IMR-90 (cell line): Measurements from ENCODE around the gene NOM1. TPM values are rescaled to one million over a fixed set of nuclear protein-coding genes. Genes with fewer than 3 reads are reported as not detected.

Source experiments
- ATAC-seq: fragments of 200-7000 bp; cut with Tn5 transposase; 2 replicates; pipeline ENCODE4 v1.9.1; 2020; ENCODE audit warnings: low read depth, mild to moderate bottlenecking, moderate library complexity
- BruUV-seq: library from RNA; stranded (reverse); fragments of 400-500 nt; replicated peaks from 2 replicates; lab custom pipeline; 2021; lab: Mats Ljungman, UMichigan
- CTCF ChIA-PET: fragments of 300-600 bp; formaldehyde crosslinking; extraction: SDS; loops from one replicate; lab custom pipeline; 2021; ENCODE audit warnings: antibody characterized with exemption; lab: Yijun Ruan, JAX
- POLR2A ChIA-PET: fragments of 300-600 bp; sonication (Branson Sonifier 250); formaldehyde crosslinking; loops from one replicate; lab custom pipeline; 2022; ENCODE audit warnings: antibody characterized with exemption; ENCODE audit not compliant: unreplicated experiment; lab: Charles Lee
- DNase-seq: peaks from one replicate; pipeline ENCODE4 v3.0.0; 2013
- H2AFZ ChIP-seq: replicated peaks from 2 replicates; pipeline ENCODE3; 2013; ENCODE audit warnings: low read length, mild to moderate bottlenecking; ENCODE audit not compliant: poor library complexity
- H2AK5ac ChIP-seq: 2 replicates; pipeline ENCODE4 v1.6.1; 2013; ENCODE audit warnings: low read depth, low read length, inconsistent platforms
- H2AK9ac ChIP-seq: replicated peaks from 2 replicates; pipeline ENCODE3; 2013; ENCODE audit warnings: mild to moderate bottlenecking, low read depth, low read length, moderate library complexity; ENCODE audit not compliant: poor library complexity
- H2BK120ac ChIP-seq: 2 replicates; pipeline ENCODE4 v1.6.1; 2013; ENCODE audit warnings: low read depth, low read length, inconsistent platforms
- H2BK15ac ChIP-seq: 3 replicates; pipeline ENCODE4 v1.6.1; 2013; ENCODE audit warnings: low read depth, low read length, inconsistent platforms
- H2BK20ac ChIP-seq: 2 replicates; pipeline ENCODE4 v1.6.1; 2013; ENCODE audit warnings: low read depth, mild to moderate bottlenecking, inconsistent platforms, low read length, moderate library complexity
- H2BK5ac ChIP-seq: 2 replicates; pipeline ENCODE4 v1.6.1; 2013; ENCODE audit warnings: mild to moderate bottlenecking, low read depth, low read length, inconsistent platforms; ENCODE audit not compliant: poor library complexity, severe bottlenecking
- H3K14ac ChIP-seq: replicated peaks from 2 replicates; pipeline ENCODE4 v1.6.1; 2013; ENCODE audit warnings: low read depth, low read length, inconsistent platforms
- H3K18ac ChIP-seq: 2 replicates; pipeline ENCODE4 v1.6.1; 2013; ENCODE audit warnings: low read depth, low read length, control low read depth
- H3K23ac ChIP-seq: 2 replicates; pipeline ENCODE4 v1.6.1; 2013; ENCODE audit warnings: low read depth, low read length, inconsistent platforms
- H3K27ac ChIP-seq: 2 replicates; pipeline ENCODE4 v1.5.1; 2013; ENCODE audit warnings: mild to moderate bottlenecking, control low read depth, low read length; ENCODE audit not compliant: insufficient read depth
- H3K27me3 ChIP-seq: 2 replicates; pipeline ENCODE4 v1.6.1; 2013; ENCODE audit warnings: low read length; ENCODE audit not compliant: control insufficient read depth, insufficient read depth
- H3K36me3 ChIP-seq: 2 replicates; pipeline ENCODE4 v1.6.1; 2013; ENCODE audit warnings: low read length, mixed read lengths; ENCODE audit not compliant: control insufficient read depth, insufficient read depth
- H3K4ac ChIP-seq: 2 replicates; pipeline ENCODE4 v1.6.1; 2013; ENCODE audit warnings: low read depth, low read length, inconsistent platforms
- H3K4me1 ChIP-seq: 2 replicates; pipeline ENCODE4 v1.6.1; 2013; ENCODE audit warnings: low read length, mixed read lengths; ENCODE audit not compliant: control insufficient read depth, insufficient read depth
- H3K4me2 ChIP-seq: 2 replicates; pipeline ENCODE4 v1.6.1; 2013; ENCODE audit warnings: low read depth, mild to moderate bottlenecking, control low read depth, low read length, moderate library complexity
- H3K4me3 ChIP-seq: 2 replicates; pipeline ENCODE4 v1.5.1; 2013; ENCODE audit warnings: low read depth, mild to moderate bottlenecking, control low read depth, low read length, moderate library complexity; ENCODE audit not compliant: insufficient read depth
- H3K56ac ChIP-seq: 2 replicates; pipeline ENCODE4 v1.6.1; 2013; ENCODE audit warnings: low read length, inconsistent platforms; ENCODE audit not compliant: insufficient read depth; ENCODE audit errors: extremely low read depth
- H3K79me1 ChIP-seq, 2 experiments: 2 replicates each; pipeline ENCODE4 v1.6.1; 2013; ENCODE audit warnings: low read length in 2 of 2, inconsistent platforms in 1 of 2, low read depth in 1 of 2
- H3K9ac ChIP-seq: 2 replicates; pipeline ENCODE4 v1.6.1; 2013; ENCODE audit warnings: low read depth, low read length, control low read depth
- H3K9me1 ChIP-seq: 2 replicates; pipeline ENCODE4 v1.6.1; 2013; ENCODE audit warnings: low read length, inconsistent platforms; ENCODE audit not compliant: insufficient read depth
- H3K9me3 ChIP-seq: 2 replicates; pipeline ENCODE4 v1.6.1; 2013; ENCODE audit warnings: low read length; ENCODE audit not compliant: control insufficient read depth, insufficient read depth
- H4K20me1 ChIP-seq: 2 replicates; pipeline ENCODE4 v1.6.1; 2013; ENCODE audit warnings: low read length, inconsistent platforms; ENCODE audit not compliant: insufficient read depth
- H4K5ac ChIP-seq: 2 replicates; pipeline ENCODE4 v1.6.1; 2013; ENCODE audit warnings: mild to moderate bottlenecking, low read depth, low read length, control low read depth
- H4K8ac ChIP-seq, 2 experiments: 2 replicates each; pipeline ENCODE4 v1.6.1; 2013; ENCODE audit warnings: low read depth in 2 of 2, low read length in 2 of 2, control low read depth in 1 of 2, inconsistent platforms in 1 of 2
- H4K91ac ChIP-seq: 2 replicates; pipeline ENCODE4 v1.6.1; 2013; ENCODE audit warnings: low read depth, low read length, inconsistent platforms; ENCODE audit not compliant: insufficient read depth
- CEBPB ChIP-seq: IDR thresholded peaks from 2 replicates; pipeline ENCODE4 v1.6.1; 2012; ENCODE audit warnings: low read depth, low read length, improper control_type of control experiment
- NFE2L2 ChIP-seq: fragments of 150-350 bp; IDR thresholded peaks from 2 replicates; pipeline ENCODE4 v1.6.1; 2016; ENCODE audit warnings: low read depth, mild to moderate bottlenecking, low read length
- WGBS, 2 experiments: methylation state at CpG; one replicate each; pipeline versions ENCODE4 v1.1.5 to v1.1.7; 2013; ENCODE audit warnings: missing lambda C conversion rate in 2 of 2; ENCODE audit not compliant: insufficient read length in 1 of 2; ENCODE audit errors: extremely low coverage in 2 of 2; 5-methylcytosine and 5-hydroxymethylcytosine counted together
- dilution Hi-C: fragments of 300-500 bp; cut with HindIII; formaldehyde crosslinking; loops from one replicate; pipeline ENCODE4 v1.14.3; 2018; ENCODE audit warnings: low sequenced_read_pairs; ENCODE audit not compliant: unreplicated experiment
- in situ Hi-C: fragments of 300-500 bp; cut with MboI; formaldehyde crosslinking; loops from 3 replicates; pipeline ENCODE4 v1.14.3; 2019; ENCODE audit warnings: low sequenced_read_pairs, inconsistent platforms, mixed read lengths
- intact Hi-C: fragments of 100-400 bp; cut with micrococcal nuclease; formaldehyde crosslinking; loops from 2 replicates; pipeline ENCODE4 v1.10.0; 2022
- polyA plus RNA-seq, 3 experiments: library from polyadenylated mRNA; depleted of rRNA; stranded (reverse); fragments of >200 nt; gene quantifications; 2 replicates each; pipeline ENCODE4 v1.2.3, GENCODE V29; 2012; ENCODE audit warnings: low replicate concordance in 1 of 3
- total RNA-seq: library from RNA; depleted of rRNA; stranded (reverse); fragments of >200 nt; gene quantifications from 2 replicates; pipeline ENCODE4 v1.2.3, GENCODE V29; 2012
- TF ChIP-seq, protein P1 (sequence below): fragments of 150-350 bp; IDR thresholded peaks from 2 replicates; pipeline ENCODE4 v1.6.1; 2016; ENCODE audit warnings: low read depth, mild to moderate bottlenecking, low read length, moderate library complexity, borderline replicate concordance

NOM1 gene
- total and polyA plus RNA-seq, 2 of the 4 experiments (the other 2 are of a cell fraction): 15.3 to 15.4 TPM

DNA sequence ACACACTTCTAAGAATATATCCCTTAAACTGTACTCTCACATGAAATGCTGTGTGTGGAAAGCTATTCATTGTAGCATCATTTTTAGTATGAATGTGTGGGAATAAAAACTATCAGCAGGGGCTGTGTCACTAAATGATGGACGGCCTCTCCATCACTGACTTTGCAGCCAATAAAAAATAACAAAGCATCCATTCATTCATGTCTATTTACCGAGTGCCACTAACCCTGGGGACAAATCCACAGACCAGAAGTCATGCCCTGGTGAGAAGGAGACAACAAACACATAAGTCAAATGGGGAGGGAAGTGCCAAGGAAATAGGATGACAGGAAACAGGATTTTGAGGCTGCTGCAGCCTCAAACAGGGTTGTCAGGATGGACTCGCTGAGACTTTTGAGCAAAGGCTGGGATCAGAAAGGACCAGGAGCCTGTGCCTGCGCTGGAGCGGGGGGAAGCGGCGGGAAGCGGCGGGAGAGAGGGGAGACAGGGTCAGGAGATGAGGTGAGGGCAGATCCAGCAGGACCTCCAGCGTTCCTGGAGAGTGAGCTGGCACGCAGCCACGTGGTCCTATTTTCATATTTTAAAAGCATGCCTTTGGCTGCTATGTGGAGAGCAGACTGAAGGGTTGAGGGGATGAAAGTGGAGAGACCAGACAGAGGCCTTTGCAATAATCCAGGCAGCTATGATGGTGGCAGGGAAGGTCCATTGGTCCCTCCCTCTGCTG lies 2.2 kb upstream of the NOM1 start:
- TF ChIP-seq, protein P1, sequence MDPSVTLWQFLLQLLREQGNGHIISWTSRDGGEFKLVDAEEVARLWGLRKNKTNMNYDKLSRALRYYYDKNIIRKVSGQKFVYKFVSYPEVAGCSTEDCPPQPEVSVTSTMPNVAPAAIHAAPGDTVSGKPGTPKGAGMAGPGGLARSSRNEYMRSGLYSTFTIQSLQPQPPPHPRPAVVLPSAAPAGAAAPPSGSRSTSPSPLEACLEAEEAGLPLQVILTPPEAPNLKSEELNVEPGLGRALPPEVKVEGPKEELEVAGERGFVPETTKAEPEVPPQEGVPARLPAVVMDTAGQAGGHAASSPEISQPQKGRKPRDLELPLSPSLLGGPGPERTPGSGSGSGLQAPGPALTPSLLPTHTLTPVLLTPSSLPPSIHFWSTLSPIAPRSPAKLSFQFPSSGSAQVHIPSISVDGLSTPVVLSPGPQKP: no peak
- no peak for TF ChIP-seq CEBPB
- no peak for TF ChIP-seq NFE2L2
- Histone ChIP-seq H2BK5ac (no peak overlapping the region), H3K18ac (no peak overlapping the region), H2BK20ac (no peak overlapping the region), H3K9me3 (no peaks in the 10 kb centered on the region), H3K4me3 (no peak overlapping the region), H3K27me3 (peaks cover 27% of the 10 kb centered on the region), H3K14ac (no peak overlapping the region), H3K4me2 (no peak overlapping the region), H2AK5ac (no peak overlapping the region), H4K91ac (no peak overlapping the region), H2AK9ac (no peak overlapping the region), H3K79me1 (peaks cover 5 to 11% of the 10 kb centered on the region in 2 experiments), H3K9ac (no peak overlapping the region), H4K20me1 (peaks cover 11% of the 10 kb centered on the region), H4K5ac (no peak overlapping the region), H3K9me1 (no peaks in the 10 kb centered on the region; the same call in 1 of the 2 replicates), H2BK120ac (no peak overlapping the region), H4K8ac (no peak overlapping the region), H3K23ac (no peak overlapping the region), H3K56ac (no peak overlapping the region), H3K4me1 (no peaks in the 10 kb centered on the region; the same call in 1 of the 2 replicates), H3K36me3 (no peaks in the 10 kb centered on the region; the same call in 1 of the 2 replicates), H3K27ac (no peak overlapping the region), H2AFZ (no peak overlapping the region), H2BK15ac (no peak overlapping the region), H3K4ac (no peak overlapping the region)
- in situ Hi-C loops (no loop called here), dilution Hi-C loops (no loop called here), intact Hi-C loops (no loop called here)
- ChIA-PET CTCF (interaction anchor here (0.6 kb wide), 1 partner anchor 1141 kb away, joined by 5 read pairs; no protein-coding TSS in a partner anchor), POLR2A (no interaction called here)
- no TSS peak for BruUV-seq
- 53% methylated on average over 7 of the region's 12 CpGs; no CpG with 5 or more reads in 1 of the 2 experiments for WGBS, 2 experiments
- no peak for DNase-seq
- no peak for ATAC-seq
